ENCODE measurements around the gene SNAI3. TPM values are rescaled to one million over a fixed set of nuclear protein-coding genes. Genes with fewer than 3 reads are reported as not detected.

Gene SNAI3
- total and polyA plus RNA-seq, 7 experiments from 2014 or later: 2.7 to 13.5 (median 6.5) TPM

Small RNA genes lying within 50 kb of the gene (microRNA-seq; reads per million reads assigned to microRNA genes)
- not detected for gene MIR4722 (ENCODE audit: borderline microRNAs expressed)

Other genes starting within 250 kb of the SNAI3 start
- 10 to 100 TPM; 13.2 to 28.1 (median 18.1) TPM for gene ZFPM1, start 233.2 kb downstream of the SNAI3 start, total RNA-seq
- gene ZFPM1, start 233.2 kb downstream of the SNAI3 start, polyA plus RNA-seq: under 1 TPM; 0.15 to 0.16 TPM
- gene ZC3H18, start 116.1 kb downstream of the SNAI3 start, total RNA-seq: 10 to 100 TPM; 74.0 to 97.8 (median 82.6) TPM
- gene ZC3H18, start 116.1 kb downstream of the SNAI3 start, polyA plus RNA-seq: 10 to 100 TPM; 11.0 to 23.9 TPM
- under 1 TPM in 1 of 5 experiments, not detected in 4; 0.37 TPM for gene IL17C, start 47.9 kb downstream of the SNAI3 start, total RNA-seq
- gene IL17C, start 47.9 kb downstream of the SNAI3 start, polyA plus RNA-seq: not detected
- gene CYBA, start 35.5 kb downstream of the SNAI3 start, total RNA-seq: 100 to 1,000 TPM; 240 to 498 (median 281) TPM
- 100 to 1,000 TPM; 454 to 537 TPM for gene CYBA, start 35.5 kb downstream of the SNAI3 start, polyA plus RNA-seq
- gene MVD, start 23.4 kb downstream of the SNAI3 start, total RNA-seq: 10 to 100 TPM; 37.7 to 66.9 (median 42.7) TPM
- gene MVD, start 23.4 kb downstream of the SNAI3 start, polyA plus RNA-seq: 10 to 100 TPM; 12.9 to 23.5 TPM
- 100 to 1,000 TPM in 4 of 5 experiments, 10 to 100 TPM in 1; 99.8 to 324 (median 133) TPM for gene RNF166, start 19.9 kb upstream of the SNAI3 start, total RNA-seq
- gene RNF166, start 19.9 kb upstream of the SNAI3 start, polyA plus RNA-seq: 10 to 100 TPM; 67.7 to 88.9 TPM
- 10 to 100 TPM; 26.0 to 43.3 (median 28.3) TPM for gene CTU2, start 20.0 kb upstream of the SNAI3 start, total RNA-seq
- gene CTU2, start 20.0 kb upstream of the SNAI3 start, polyA plus RNA-seq: 10 to 100 TPM; 13.0 to 14.8 TPM
- 100 to 1,000 TPM in 4 of 5 experiments, 10 to 100 TPM in 1; 84.5 to 237 (median 124) TPM for gene PIEZO1, start 98.7 kb upstream of the SNAI3 start, total RNA-seq
- 10 to 100 TPM in 1 of 2 donors, 1 to 10 TPM in 1; 3.6 to 12.2 TPM for gene PIEZO1, start 98.7 kb upstream of the SNAI3 start, polyA plus RNA-seq
- 10 to 100 TPM in 1 of 5 experiments, 1 to 10 TPM in 1, under 1 TPM in 2, not detected in 1; 0.35 to 79.2 (median 1.6) TPM for gene CDT1, start 117.3 kb upstream of the SNAI3 start, total RNA-seq
- gene CDT1, start 117.3 kb upstream of the SNAI3 start, polyA plus RNA-seq: under 1 TPM; 0.09 to 0.19 TPM
- 100 to 1,000 TPM; 134 to 178 (median 161) TPM for gene APRT, start 125.4 kb upstream of the SNAI3 start, total RNA-seq
- gene APRT, start 125.4 kb upstream of the SNAI3 start, polyA plus RNA-seq: 100 to 1,000 TPM; 446 to 513 TPM
- 10 to 100 TPM; 48.6 to 64.3 (median 57.5) TPM for gene GALNS, start 170.4 kb upstream of the SNAI3 start, total RNA-seq
- 10 to 100 TPM in 1 of 2 donors, 1 to 10 TPM in 1; 9.8 to 11.1 TPM for gene GALNS, start 170.4 kb upstream of the SNAI3 start, polyA plus RNA-seq
- 10 to 100 TPM; 32.3 to 73.4 (median 60.1) TPM for gene TRAPPC2L, start 170.6 kb upstream of the SNAI3 start, total RNA-seq
- gene TRAPPC2L, start 170.6 kb upstream of the SNAI3 start, polyA plus RNA-seq: 100 to 1,000 TPM in 1 of 2 donors, 10 to 100 TPM in 1; 96.8 to 112 TPM
- not detected for gene PABPN1L, start 180.2 kb upstream of the SNAI3 start, total RNA-seq
- gene PABPN1L, start 180.2 kb upstream of the SNAI3 start, polyA plus RNA-seq: not detected